Neuron (in vitro differentiated cells): ENCODE data around the gene ZNF594.
"Not testable (repeated sequence)": the region's sequence is repeated elsewhere in the genome, so short reads cannot be mapped to it uniquely, and the experiment has no call there.

Source experiments
- H2AFZ ChIP-seq: one replicate; pipeline ENCODE4 v1.6.1; 2013; ENCODE audit warnings: low read depth, mild to moderate bottlenecking, inconsistent platforms, low read length, moderate library complexity
- H3K27me3 ChIP-seq: one replicate; pipeline ENCODE4 v1.6.1; 2013; ENCODE audit warnings: low read length; ENCODE audit not compliant: insufficient read depth
- H3K36me3 ChIP-seq: one replicate; pipeline ENCODE4 v1.6.1; 2013; ENCODE audit warnings: low read length; ENCODE audit not compliant: insufficient read depth
- H3K4me1 ChIP-seq: one replicate; pipeline ENCODE4 v1.6.1; 2013; ENCODE audit warnings: low read length; ENCODE audit not compliant: insufficient read depth
- H3K4me3 ChIP-seq: 2 replicates; pipeline ENCODE4 v1.5.1; 2013; ENCODE audit warnings: mild to moderate bottlenecking, low read length, moderate library complexity
- H3K9me3 ChIP-seq: one replicate; pipeline ENCODE4 v1.6.1; 2013; ENCODE audit warnings: low read length

ZNF594 gene

DNA sequence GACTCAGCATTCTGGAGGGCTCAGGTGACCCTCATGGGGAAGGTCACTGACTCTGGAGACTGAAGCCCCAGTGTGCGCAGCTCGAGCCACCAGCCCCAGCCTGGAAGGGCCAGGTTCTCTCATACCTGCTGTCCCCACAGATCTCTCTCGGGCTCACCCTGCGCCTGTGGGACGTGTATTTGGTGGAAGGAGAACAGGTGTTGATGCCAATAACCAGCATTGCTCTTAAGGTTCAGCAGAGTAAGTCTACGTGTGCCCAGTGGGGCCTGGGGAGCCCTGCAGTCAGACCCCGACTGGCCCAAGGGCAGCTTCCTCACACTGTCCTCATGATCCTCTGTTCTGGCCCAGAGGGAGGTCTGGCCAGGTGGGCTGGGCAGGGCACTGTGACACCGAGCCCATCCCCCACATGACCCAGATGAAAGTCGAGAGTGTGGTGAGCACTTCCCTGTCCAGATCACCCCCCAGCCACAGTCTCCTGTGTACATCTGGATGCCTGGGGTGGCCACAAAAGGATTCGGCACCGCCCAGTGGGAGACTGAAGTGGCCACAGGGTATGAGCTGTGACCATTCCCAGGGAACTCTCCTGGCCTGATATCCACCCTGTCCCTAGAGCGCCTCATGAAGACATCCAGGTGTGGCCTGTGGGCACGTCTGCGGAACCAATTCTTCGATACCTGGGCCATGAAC, 54.0 kb downstream of the ZNF594 start:
- not testable (repeated sequence) for H2AFZ ChIP-seq, H3K27me3 ChIP-seq, H3K4me3 ChIP-seq, H3K9me3 ChIP-seq, H3K36me3 ChIP-seq, H3K4me1 ChIP-seq

DNA sequence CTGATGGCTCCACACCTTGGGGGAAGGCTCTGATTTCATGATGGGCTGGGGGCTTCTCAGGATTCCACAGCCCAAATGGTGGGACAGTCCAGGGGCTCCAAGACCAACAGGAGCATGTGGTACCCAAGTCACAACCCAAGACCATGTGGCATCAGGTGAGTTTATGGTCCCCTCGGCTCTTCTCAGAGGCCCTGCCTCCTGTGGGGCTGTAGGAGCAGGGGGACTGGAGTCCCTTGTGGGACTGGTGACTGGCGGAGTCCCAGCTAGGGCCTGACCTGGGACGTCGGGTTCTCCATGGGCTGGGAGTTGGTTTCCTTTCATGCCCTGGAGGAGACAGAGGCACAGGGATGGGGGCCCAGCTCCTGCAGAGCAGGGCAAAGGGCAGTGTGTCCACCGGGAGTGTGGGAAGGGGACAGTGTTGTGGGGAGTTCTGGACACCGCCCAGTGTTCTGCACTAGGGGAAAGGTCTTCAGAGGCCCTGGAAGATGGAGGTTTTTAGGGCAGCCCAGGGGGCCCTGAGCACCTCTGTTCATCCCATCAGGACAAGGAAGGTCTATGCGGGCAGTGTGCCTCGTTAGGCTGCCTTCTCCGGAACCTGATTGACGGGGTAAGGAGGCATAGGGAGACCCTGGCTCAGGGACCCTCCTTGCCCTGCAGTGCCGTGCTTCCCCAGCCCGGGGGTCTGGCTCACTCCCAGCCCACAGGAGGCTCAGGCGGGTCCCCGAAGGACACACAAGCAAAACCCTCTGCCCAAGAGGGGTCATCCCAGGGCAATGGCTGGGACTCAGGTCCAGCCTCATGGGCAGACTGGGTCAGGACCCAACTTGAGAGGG, 54.9 kb downstream of the ZNF594 start:
- H3K27me3 ChIP-seq, H2AFZ ChIP-seq, H3K4me1 ChIP-seq, H3K9me3 ChIP-seq, H3K36me3 ChIP-seq, H3K4me3 ChIP-seq: not testable (repeated sequence)

DNA sequence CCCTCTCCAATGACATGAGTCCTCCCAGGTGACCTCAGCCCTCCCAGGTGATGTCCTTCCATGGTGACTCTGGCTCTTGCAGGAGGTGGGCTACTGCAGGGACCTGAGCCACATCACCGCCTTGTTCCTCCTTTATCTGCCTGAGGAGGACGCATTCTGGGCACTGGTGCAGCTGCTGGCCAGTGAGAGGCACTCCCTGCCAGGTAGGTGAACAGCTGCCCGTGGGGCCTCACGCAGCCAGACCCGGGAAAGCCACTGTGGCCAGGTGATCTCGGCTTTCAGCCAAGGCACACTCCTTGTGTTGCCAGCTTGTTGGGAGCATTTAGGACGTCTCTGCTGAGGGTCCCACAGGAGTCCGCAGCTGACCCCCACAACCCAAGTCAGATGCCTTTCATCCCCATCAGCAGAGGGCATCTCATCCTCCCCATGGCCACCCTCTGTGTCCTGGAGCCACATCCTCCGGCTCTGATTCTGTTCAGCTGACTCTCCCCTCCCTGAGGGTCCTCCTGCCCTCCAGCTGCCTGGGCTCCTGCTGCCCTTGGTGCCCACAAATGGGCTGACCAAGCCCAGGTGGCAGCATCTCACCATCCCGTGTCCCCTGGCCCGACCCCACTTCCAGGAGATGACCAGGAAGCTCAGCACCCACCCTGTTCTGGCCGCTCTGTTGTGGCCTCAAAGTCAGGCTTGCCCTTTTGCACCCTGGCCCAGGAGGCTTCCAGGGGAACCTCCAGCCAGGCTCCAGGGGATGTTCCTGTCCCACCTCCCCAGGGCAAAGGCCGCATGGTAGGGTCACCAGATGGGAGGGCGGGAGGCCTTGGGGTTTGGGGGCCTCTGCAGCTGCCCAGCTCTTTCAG, 55.7 kb downstream of the ZNF594 start:
- H3K4me3 ChIP-seq = no peak overlapping the region
- no peaks in the 10 kb centered on the region for H3K9me3 ChIP-seq
- H2AFZ ChIP-seq = no peak overlapping the region
- no peaks in the 10 kb centered on the region for H3K27me3 ChIP-seq
- H3K36me3 ChIP-seq = no peaks in the 10 kb centered on the region
- no peaks in the 10 kb centered on the region for H3K4me1 ChIP-seq

DNA sequence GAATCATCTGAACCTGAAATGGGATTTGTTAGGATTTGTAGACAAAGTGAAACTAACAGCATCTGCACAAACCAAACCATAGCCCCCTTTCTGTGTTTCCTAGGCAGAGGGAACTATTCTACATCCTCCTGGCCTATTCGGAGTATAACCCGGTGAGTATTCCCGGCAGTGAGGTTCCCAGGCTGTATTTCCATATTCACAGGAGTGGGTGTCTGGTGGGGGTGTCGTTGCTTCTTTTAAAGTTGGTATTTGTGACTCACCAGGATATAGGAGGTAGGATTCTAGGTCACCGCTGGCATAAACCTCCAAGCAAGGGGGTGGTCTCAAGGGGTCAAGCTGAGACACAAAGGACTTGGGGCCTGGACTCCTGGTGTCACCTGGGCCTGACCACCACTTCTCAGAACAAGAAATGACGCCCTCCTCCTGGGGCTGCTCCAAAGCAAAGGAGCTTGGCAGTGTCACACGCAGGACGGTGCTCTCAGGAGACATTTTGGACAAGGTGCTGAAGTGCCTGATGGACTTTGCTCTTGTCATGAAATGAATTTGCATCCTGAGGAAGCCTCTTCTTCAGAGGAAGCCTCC, 56.4 kb downstream of the ZNF594 start:
- H3K4me3 ChIP-seq, H3K27me3 ChIP-seq, H3K4me1 ChIP-seq, H3K9me3 ChIP-seq, H2AFZ ChIP-seq, H3K36me3 ChIP-seq: not testable (repeated sequence)

DNA sequence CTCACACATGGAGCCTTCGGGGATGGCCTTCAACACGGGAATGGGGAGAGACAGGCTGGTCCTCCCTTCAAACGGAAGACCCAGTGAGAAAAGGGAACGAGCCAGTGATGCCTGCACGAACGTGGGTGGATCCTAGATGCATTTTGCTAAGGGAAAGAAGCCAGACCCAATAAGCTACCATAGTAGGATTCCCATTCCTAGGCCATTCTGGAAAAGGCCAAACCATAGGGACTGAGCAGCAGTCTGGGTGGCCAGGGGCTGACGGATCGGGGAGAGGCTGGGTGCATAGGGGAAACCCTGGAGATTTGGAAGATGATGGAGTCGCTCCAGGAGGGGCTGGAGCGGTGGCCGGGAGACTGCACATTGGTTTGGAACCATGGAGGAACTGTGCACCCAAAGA, 57.1 kb downstream of the ZNF594 start:
- H3K36me3 ChIP-seq, H3K27me3 ChIP-seq, H3K9me3 ChIP-seq, H3K4me3 ChIP-seq, H3K4me1 ChIP-seq, H2AFZ ChIP-seq: not testable (repeated sequence)

DNA sequence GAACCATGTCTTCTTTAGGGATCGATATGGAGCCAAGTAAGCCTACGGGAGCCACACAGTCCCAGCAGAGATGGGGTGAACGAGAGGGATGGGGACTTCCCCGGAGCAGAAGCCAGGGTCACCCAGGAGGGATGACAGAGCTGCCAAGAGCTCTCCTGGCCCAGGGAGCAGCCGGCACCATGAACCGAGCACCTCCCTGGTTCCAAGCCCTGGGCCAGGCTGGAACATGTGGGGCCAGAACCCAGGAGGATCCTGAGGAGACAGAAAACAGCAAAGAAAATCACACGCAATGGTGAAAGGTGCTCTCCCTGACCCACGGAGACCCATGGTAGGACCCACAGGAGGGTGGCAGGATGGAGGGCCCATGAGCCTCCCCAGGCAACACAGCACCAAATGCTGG, 57.7 kb downstream of the ZNF594 start:
- H3K9me3 ChIP-seq, H3K36me3 ChIP-seq, H3K27me3 ChIP-seq, H2AFZ ChIP-seq, H3K4me3 ChIP-seq, H3K4me1 ChIP-seq: not testable (repeated sequence)

DNA sequence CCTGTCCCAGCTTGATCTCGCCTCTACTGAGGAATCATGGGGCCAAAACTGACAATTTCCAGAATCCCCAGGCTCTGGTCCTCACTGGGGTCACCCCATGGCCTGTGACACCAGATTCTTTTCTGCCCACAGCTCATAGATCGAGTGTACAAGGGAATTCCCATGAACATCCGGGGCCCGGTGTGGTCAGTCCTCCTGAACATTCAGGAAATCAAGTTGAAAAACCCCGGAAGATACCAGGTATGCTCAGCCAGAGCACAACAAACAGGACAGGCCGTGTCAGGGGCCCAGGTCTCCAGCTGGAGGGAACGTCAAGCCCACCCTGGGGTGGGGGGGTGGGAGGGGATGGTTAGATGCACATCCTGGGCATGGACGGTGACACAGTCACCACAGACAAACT, 58.4 kb downstream of the ZNF594 start:
- Histone ChIP-seq H3K9me3 (no peaks in the 10 kb centered on the region), H2AFZ (no peak overlapping the region), H3K4me3 (no peak overlapping the region), H3K36me3 (no peaks in the 10 kb centered on the region), H3K27me3 (no peaks in the 10 kb centered on the region), H3K4me1 (no peaks in the 10 kb centered on the region)

DNA sequence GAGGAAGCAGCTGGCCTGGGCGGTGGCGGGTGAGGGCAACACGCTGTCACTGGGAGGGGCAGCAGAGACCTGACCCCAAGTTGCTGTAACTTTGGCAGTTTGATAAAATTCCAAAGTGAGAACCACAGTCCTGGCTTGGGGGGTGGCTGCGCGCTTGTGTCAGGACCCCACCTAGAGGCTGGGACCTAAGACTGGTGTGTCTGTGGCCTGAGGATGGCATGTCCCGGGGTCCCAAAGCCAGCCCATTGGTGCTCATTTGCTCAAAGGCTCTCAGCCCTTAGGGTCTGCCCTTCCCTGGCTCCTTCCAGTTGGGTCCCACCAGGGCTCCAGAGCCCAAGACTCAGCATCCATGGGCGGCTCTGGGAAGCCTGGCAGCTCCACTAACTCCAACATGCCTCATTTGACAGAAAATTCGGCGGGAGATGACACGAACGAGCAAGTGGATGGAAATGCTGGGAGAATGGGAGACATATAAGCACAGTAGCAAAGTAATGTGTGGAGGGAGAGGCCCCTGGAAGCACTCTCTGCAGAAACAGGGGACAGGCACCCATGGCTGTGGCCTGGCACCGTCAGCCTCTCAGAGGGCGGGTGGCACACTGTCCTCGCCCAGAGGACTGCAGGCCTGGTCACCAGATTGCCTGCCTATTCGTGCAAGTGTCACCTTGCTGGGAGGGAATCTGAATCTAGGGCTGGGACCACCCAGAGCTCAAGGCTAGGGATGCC, 59.0 kb downstream of the ZNF594 start:
- H3K36me3 ChIP-seq, H3K9me3 ChIP-seq, H3K4me3 ChIP-seq, H3K27me3 ChIP-seq, H2AFZ ChIP-seq, H3K4me1 ChIP-seq: not testable (repeated sequence)

DNA sequence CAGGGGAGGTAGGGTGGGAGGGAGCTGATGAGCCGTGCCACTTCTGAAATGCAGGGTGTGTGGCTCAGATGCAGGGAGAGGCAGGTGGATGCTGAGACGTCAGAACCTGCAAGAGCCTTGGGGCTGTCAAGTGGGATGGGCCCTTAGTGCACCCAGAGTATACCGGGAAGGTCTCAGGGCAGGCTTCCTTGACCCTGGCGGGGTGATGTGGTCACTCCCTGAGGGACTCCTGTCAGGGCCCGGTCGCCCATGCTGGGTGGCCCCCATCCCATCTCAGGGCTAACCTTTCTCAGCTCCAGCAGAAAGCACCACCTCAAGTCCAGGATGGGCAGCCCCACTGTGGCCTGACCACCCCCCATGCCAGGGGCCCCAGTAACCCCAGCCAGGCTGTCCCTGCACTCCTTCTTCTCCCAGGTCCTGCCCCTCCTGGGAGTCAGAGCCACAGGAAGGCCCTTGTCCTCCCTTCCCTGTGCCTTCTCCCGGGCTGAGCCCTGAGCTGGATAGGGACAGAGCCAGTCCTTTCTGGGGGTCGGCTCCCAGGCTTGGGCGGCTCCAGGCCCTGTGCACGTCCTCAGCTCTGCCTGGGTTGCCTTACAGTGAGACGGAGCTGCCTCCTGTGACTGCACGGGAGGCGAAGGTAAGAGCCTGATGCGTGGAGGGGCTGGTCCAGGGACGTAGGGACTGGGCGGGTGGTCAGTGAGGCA, 59.7 kb downstream of the ZNF594 start:
- not testable (repeated sequence) for H3K4me1 ChIP-seq, H2AFZ ChIP-seq, H3K4me3 ChIP-seq, H3K27me3 ChIP-seq, H3K36me3 ChIP-seq, H3K9me3 ChIP-seq

DNA sequence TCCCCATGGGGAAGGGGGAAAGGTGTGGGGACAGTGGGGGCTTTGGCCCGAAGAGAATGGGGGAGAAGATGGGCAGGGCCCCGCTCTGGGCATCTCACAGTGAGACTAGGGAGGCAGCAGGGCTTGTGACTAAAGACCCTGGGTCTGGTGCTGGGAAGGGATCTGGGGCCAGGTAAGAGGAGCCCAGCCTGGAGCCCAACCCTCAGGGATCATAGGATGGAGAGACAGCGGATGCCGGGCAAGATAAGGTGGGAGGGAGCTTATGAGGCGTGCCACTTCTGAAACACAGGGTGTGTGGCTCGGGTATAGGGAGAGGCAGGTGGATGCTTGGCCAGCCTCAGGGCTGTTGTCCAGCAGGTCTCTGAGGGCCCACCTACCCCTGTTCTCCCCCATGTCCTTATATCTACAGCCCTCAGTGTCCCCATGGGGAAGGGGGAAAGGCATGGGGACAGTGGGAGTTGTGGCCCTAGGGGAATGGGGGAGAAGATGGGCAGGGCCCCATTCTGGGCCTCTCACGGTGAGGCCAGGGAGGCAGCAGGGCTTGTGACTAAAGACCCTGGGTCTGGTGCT, 60.4 kb downstream of the ZNF594 start:
- Histone ChIP-seq H3K4me1 (no peaks in the 10 kb centered on the region), H3K27me3 (no peaks in the 10 kb centered on the region), H2AFZ (no peak overlapping the region), H3K9me3 (no peaks in the 10 kb centered on the region), H3K4me3 (no peak overlapping the region), H3K36me3 (no peaks in the 10 kb centered on the region)

DNA sequence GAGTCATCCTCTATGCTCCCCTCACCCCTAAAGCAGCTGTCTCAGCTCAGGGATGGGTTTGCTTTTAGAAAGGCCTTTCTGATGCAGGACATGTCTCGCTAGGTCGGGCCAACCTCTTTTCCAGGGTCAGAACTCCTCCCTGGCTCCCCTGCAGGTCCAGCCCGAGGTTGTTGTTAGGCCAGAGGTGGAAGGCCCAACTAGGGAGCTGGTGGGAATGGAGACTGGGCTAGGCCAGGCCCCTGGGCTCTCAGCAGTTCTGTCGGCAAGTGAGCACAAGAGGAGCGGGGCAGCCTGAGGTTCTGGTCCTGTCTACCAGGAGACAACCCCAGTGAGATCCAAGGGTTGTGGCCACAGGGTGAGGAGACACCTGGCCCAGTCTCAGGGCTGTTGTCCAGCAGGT, 61.0 kb downstream of the ZNF594 start:
- H3K9me3 ChIP-seq, H3K36me3 ChIP-seq, H3K27me3 ChIP-seq, H2AFZ ChIP-seq, H3K4me1 ChIP-seq, H3K4me3 ChIP-seq: not testable (repeated sequence)

DNA sequence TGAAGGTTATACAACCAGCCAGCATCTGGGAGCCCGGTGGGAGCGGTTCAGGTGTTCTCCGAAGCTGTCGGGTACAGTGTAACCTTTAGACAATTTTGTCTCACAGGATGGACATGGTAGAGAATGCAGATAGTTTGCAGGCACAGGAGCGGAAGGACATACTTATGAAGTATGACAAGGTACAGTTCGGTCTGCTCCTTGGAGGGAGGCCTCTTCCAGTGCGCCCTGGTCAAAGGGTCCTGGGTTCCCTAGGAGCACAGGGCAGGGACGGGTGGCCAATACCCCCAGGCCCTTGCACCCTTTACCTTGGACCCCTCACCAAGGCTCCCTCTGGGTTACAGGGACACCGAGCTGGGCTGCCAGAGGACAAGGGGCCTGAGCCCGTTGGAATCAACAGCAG, 61.4 kb downstream of the ZNF594 start:
- H3K9me3 ChIP-seq, H2AFZ ChIP-seq, H3K4me3 ChIP-seq, H3K4me1 ChIP-seq, H3K36me3 ChIP-seq, H3K27me3 ChIP-seq: not testable (repeated sequence)
